NCI-H1694 (cell line): ENCODE measurements around the gene SAMD4B.

Experiments
- DNase-seq: peaks from one replicate; lab custom pipeline; 2025; lab: John Stamatoyannopoulos, UW

The SAMD4B gene

GRCh38 chr19:39425744-39426143, 83.5 kb downstream of the SAMD4B start:
- DNase-seq, result no peak

DNA sequence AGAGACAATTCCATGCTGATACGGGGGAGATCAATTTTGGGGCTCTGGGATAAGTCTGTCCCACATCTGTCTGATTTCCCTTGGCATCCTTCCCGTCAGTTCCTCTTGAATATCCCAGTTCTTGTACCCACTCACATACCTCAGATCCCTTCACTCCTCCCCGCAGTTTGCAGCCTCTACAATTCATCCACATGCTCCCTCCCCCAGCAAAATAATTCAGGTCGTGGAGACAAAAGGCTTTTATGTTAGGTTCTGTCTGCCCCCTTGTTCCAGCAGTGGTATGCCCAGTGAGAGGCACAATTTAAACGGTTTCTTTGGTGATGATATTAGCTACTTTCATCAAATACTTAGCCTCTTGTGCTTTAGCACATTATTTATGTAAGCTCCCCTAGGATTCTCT, 83.9 kb downstream of the SAMD4B start:
- DNase-seq, result no peak

GRCh38 chr19:39427707-39428106, 85.5 kb downstream of the SAMD4B start:
- DNase-seq, result no peak

DNA sequence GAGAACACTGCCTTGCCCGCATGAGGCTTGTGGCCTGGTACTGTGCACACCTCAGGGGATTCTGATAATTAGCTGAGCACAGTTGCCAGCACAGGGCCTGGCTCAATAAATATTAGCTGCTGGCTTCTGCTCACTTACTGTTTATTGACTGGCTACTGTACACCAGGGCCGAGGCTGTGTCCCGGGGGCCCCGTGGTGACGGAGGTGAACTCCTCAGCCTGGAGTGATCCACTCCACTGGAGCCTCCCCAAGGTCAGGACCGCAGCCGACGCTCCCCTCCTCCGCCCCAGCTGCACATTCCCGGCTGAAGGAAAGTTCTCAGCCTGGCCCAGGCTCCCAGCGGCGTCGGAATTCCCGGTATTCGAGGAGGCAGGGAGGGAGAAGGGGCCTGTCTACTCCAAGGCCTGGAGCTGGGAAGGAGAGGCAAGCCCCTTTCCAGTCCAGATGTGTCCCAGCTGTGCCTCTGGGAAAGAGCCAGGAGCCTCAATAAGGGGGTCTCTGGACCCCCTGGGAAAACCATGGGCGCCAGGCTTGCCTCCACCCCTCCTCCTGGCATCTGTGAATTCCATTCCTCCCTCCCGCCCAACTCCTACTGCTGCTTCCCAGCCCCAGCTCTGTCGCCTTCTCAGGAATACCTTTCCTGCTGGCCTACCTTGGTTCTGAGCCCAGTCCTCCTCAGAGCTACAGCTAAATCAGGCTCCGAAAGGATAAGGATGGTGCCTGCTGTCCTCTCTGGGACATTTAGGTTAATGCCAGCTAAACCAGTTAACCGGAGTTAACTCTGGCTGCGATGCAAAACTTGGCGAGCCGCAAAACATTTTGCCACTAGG, 86.3 kb downstream of the SAMD4B start:
- no peak for DNase-seq

GRCh38 chr19:39430675-39431593, 88.7 kb downstream of the SAMD4B start:
- no peak for DNase-seq

GRCh38 chr19:39432677-39433025, 90.4 kb downstream of the SAMD4B start:
- no peak for DNase-seq

DNA sequence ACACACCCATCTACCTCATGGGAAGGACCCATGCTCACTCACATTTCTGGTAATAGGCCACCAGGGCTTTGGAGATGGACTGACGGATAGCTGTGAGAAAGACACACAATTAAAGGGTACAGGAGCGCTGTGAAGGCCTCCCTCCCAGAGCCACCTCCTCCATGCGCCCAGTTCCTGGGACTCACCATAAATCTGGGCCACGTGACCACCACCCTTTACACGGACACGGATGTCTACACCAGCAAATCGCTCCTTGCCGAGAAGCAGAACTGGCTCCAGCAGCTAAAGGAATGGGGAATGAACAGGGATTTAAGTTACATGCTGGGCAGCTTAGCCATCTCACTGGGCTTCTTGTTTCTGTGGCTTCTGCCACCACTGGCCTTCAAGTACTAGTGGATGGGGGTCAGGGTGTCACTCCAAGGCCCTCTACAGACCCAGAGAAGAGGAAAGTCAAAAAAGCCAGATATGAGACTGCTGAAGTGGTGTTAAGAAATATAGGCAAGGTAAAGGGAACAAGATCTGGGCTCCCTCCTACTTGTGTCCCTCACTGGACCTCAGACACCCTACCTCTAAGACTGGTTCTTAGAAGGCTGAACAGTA, 91.4 kb downstream of the SAMD4B start:
- DNase-seq, result no peak

- DNase-seq, result no peak
These were observed 92.2 kb downstream of the SAMD4B start for GRCh38 chr19:39434123-39435076.
